ENCODE data around the gene ARID5B.
"Not testable (repeated sequence)": the region's sequence is repeated elsewhere in the genome, so short reads cannot be mapped to it uniquely, and the experiment has no call there.

DNA sequence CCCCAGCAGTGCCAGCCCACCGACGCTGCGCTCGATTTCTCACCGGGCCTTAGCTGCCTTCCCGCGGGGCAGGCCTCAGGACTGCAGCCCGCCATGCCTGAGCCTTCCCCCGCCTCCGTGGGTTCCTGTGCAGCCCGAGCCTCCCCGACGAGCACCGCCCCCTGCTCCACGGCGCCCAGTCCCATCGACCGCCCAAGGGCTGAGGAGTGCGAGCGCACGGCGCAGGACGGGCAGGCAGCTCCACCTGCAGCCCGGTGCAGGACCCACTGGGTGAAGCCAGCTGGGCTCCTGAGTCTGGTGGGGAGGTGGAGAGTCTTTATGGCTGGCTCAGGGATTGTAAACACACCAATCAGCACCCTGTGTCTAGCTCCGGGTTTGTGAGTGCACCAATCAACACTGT is 33.7 kb upstream of the ARID5B start:
- TF ChIP-seq, protein P1, sequence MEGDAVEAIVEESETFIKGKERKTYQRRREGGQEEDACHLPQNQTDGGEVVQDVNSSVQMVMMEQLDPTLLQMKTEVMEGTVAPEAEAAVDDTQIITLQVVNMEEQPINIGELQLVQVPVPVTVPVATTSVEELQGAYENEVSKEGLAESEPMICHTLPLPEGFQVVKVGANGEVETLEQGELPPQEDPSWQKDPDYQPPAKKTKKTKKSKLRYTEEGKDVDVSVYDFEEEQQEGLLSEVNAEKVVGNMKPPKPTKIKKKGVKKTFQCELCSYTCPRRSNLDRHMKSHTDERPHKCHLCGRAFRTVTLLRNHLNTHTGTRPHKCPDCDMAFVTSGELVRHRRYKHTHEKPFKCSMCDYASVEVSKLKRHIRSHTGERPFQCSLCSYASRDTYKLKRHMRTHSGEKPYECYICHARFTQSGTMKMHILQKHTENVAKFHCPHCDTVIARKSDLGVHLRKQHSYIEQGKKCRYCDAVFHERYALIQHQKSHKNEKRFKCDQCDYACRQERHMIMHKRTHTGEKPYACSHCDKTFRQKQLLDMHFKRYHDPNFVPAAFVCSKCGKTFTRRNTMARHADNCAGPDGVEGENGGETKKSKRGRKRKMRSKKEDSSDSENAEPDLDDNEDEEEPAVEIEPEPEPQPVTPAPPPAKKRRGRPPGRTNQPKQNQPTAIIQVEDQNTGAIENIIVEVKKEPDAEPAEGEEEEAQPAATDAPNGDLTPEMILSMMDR (IDR thresholded peaks at IDR 0.05) = not testable (repeated sequence)
- TF ChIP-seq YY1 (IDR thresholded peaks at IDR 0.05; ENCODE audit: low read depth); NFIC (IDR thresholded peaks at IDR 0.05; ENCODE audit: borderline replicate concordance); GATA2 (CRISPR knock-in tag; IDR thresholded peaks at IDR 0.05); SMC3 (IDR thresholded peaks at IDR 0.05; ENCODE audit: low read depth, low read length); RFX5 (IDR thresholded peaks at IDR 0.05; ENCODE audit: low read length); TCF12 (IDR thresholded peaks at IDR 0.05); TAF1 (IDR thresholded peaks at IDR 0.05; ENCODE audit: borderline replicate concordance, low read depth, low read length); RAD21 (IDR thresholded peaks at IDR 0.05; ENCODE audit: low read length); EP300 (IDR thresholded peaks at IDR 0.05; ENCODE audit: borderline replicate concordance in 1 of 2, low read depth in 1 of 2, low read length in 1 of 2); POLR2AphosphoS5 (IDR thresholded peaks at IDR 0.05; ENCODE audit: low read depth, low read length); RCOR1 (IDR thresholded peaks at IDR 0.05; ENCODE audit: low read length): not testable (repeated sequence)
- TF ChIP-seq, protein P2, sequence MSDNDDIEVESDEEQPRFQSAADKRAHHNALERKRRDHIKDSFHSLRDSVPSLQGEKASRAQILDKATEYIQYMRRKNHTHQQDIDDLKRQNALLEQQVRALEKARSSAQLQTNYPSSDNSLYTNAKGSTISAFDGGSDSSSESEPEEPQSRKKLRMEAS (IDR thresholded peaks at IDR 0.05; ENCODE audit: low read depth) = not testable (repeated sequence)
- TF ChIP-seq, protein P3, sequence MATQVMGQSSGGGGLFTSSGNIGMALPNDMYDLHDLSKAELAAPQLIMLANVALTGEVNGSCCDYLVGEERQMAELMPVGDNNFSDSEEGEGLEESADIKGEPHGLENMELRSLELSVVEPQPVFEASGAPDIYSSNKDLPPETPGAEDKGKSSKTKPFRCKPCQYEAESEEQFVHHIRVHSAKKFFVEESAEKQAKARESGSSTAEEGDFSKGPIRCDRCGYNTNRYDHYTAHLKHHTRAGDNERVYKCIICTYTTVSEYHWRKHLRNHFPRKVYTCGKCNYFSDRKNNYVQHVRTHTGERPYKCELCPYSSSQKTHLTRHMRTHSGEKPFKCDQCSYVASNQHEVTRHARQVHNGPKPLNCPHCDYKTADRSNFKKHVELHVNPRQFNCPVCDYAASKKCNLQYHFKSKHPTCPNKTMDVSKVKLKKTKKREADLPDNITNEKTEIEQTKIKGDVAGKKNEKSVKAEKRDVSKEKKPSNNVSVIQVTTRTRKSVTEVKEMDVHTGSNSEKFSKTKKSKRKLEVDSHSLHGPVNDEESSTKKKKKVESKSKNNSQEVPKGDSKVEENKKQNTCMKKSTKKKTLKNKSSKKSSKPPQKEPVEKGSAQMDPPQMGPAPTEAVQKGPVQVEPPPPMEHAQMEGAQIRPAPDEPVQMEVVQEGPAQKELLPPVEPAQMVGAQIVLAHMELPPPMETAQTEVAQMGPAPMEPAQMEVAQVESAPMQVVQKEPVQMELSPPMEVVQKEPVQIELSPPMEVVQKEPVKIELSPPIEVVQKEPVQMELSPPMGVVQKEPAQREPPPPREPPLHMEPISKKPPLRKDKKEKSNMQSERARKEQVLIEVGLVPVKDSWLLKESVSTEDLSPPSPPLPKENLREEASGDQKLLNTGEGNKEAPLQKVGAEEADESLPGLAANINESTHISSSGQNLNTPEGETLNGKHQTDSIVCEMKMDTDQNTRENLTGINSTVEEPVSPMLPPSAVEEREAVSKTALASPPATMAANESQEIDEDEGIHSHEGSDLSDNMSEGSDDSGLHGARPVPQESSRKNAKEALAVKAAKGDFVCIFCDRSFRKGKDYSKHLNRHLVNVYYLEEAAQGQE (IDR thresholded peaks at IDR 0.05; ENCODE audit: low read depth, low read length) = not testable (repeated sequence)
